Gastrocnemius medialis (tissue), 4 donors: ENCODE measurements around the gene SLC35G2.

Experiments used
- POLR2A ChIP-seq, 2 donors: fragments of 450-650 bp; IDR thresholded peaks; one replicate each; pipeline ENCODE4 v1.6.1; 2017; ENCODE audit warnings: antibody characterized with exemption in 2 of 2, mild to moderate bottlenecking in 2 of 2, moderate library complexity in 2 of 2
- TF ChIP-seq, protein P1 (sequence below), 5 experiments: fragments of 450-650 bp in 3 of 5; fragments of 200-600 bp in 2 of 5; sonication (generic) in 2 of 5; IDR thresholded peaks in 4 of 5; conservative IDR thresholded peaks in 1 of 5; 1 replicate in 4 of 5; 2 replicates in 1 of 5; pipeline ENCODE4 v1.5.1; 2016 to 2019; ENCODE audit warnings: antibody characterized with exemption in 5 of 5, mild to moderate bottlenecking in 3 of 5, moderate library complexity in 3 of 5

DNA sequence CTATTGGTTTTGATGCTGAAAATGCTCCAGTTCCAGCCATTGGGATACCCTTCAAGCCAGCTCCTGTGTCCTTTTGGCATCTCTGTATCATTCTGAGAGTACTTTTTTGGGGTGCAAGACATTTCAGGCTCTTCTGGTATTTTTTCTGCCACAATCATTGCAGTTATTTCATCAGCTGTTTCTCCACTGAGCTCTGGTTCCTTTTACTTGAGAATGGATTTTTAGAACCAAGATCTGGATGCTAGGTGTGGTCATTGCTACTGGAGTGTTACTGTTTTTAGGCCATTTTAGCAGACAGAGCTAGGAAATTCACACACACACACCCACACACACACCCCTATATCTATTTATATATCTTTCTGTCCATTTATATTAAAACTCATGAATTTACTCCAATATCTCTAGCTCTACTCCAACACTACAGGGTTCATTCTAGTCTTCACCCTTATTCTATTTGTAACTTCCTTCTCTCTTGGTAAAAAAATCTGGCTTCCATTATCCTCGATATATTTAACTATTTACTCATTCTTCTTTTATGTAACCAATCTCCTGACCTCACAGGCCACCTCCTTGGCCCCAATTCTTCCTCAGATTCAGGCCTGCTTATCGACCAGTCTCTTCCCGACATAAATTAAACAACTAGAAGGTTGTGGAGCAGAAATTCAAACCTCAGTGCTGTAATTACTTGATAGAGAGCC lies 17.0 kb downstream of the SLC35G2 start:
- TF ChIP-seq, protein P1, sequence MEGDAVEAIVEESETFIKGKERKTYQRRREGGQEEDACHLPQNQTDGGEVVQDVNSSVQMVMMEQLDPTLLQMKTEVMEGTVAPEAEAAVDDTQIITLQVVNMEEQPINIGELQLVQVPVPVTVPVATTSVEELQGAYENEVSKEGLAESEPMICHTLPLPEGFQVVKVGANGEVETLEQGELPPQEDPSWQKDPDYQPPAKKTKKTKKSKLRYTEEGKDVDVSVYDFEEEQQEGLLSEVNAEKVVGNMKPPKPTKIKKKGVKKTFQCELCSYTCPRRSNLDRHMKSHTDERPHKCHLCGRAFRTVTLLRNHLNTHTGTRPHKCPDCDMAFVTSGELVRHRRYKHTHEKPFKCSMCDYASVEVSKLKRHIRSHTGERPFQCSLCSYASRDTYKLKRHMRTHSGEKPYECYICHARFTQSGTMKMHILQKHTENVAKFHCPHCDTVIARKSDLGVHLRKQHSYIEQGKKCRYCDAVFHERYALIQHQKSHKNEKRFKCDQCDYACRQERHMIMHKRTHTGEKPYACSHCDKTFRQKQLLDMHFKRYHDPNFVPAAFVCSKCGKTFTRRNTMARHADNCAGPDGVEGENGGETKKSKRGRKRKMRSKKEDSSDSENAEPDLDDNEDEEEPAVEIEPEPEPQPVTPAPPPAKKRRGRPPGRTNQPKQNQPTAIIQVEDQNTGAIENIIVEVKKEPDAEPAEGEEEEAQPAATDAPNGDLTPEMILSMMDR (IDR thresholded peaks at IDR 0.05 in 4 of 5, conservative IDR thresholded peaks at IDR 0.05 in 1 of 5), result no peak
- TF ChIP-seq POLR2A (IDR thresholded peaks at IDR 0.05), result no peak
